Liver (tissue), 9 donors: ENCODE measurements around the gene ICAM3. TPM values are rescaled to one million over a fixed set of nuclear protein-coding genes. Genes with fewer than 3 reads are reported as not detected.

Source experiments
- DNase-seq: peaks from one replicate; pipeline ENCODE4 v3.0.0-alpha.2; 2017; ENCODE audit warnings: low spot score
- H3K27ac ChIP-seq, 2 donors: one replicate each; pipeline ENCODE4 v1.7.0; 2013; ENCODE audit warnings: inconsistent platforms in 2 of 2, low read length in 2 of 2, control low read depth in 1 of 2, low read depth in 1 of 2, mild to moderate bottlenecking in 1 of 2
- H3K27me3 ChIP-seq, 4 donors: one replicate each; pipeline versions ENCODE4 v1.6.1 to v1.7.0; 2013; ENCODE audit warnings: low read length in 3 of 4, inconsistent platforms in 1 of 4, mild to moderate bottlenecking in 1 of 4, moderate library complexity in 1 of 4; ENCODE audit not compliant: control insufficient read depth in 4 of 4, insufficient read depth in 4 of 4
- H3K36me3 ChIP-seq, 4 donors: one replicate each; pipeline versions ENCODE4 v1.6.1 to v1.7.0; 2013; ENCODE audit warnings: low read length in 3 of 4, mild to moderate bottlenecking in 3 of 4, low read depth in 1 of 4, moderate library complexity in 1 of 4; ENCODE audit not compliant: control insufficient read depth in 4 of 4, insufficient read depth in 3 of 4
- H3K4me1 ChIP-seq, 4 donors: one replicate each; pipeline versions ENCODE4 v1.6.1 to v1.7.0; 2013; ENCODE audit warnings: low read length in 3 of 4, mild to moderate bottlenecking in 3 of 4, moderate library complexity in 1 of 4; ENCODE audit not compliant: control insufficient read depth in 4 of 4, insufficient read depth in 4 of 4
- H3K4me3 ChIP-seq, 3 donors: one replicate each; pipeline versions ENCODE4 v1.6.1 to v1.7.0; 2013; ENCODE audit warnings: low read length in 3 of 3, control low read depth in 1 of 3, low read depth in 1 of 3, mild to moderate bottlenecking in 1 of 3
- H3K9ac ChIP-seq, 2 donors: one replicate each; pipeline ENCODE4 v1.7.0; 2013; ENCODE audit warnings: low read length in 2 of 2, mild to moderate bottlenecking in 2 of 2, moderate library complexity in 2 of 2, control low read depth in 1 of 2, low read depth in 1 of 2
- H3K9me3 ChIP-seq, 4 donors: one replicate each; pipeline versions ENCODE4 v1.6.1 to v1.7.0; 2013; ENCODE audit warnings: low read length in 3 of 4; ENCODE audit not compliant: control insufficient read depth in 4 of 4
- ATF3 ChIP-seq: IDR thresholded peaks from 2 replicates; pipeline ENCODE4 v1.6.1; 2016; ENCODE audit warnings: antibody characterized with exemption
- CTCF ChIP-seq: fragments of 150-350 bp; IDR thresholded peaks from 2 replicates; pipeline ENCODE4 v1.5.1; 2017; ENCODE audit warnings: improper control_type of control experiment, low read depth, low read length; ENCODE audit not compliant: missing input control
- EGR1 ChIP-seq, 2 donors: IDR thresholded peaks; 2 replicates each; pipeline ENCODE4 v1.6.1; 2016 to 2018; ENCODE audit warnings: antibody characterized with exemption in 2 of 2, low read depth in 2 of 2
- FOXA1 ChIP-seq: IDR thresholded peaks from 2 replicates; pipeline ENCODE4 v1.6.1; 2016; ENCODE audit warnings: antibody characterized with exemption
- FOXA2 ChIP-seq: IDR thresholded peaks from 2 replicates; pipeline ENCODE4 v1.6.1; 2016; ENCODE audit warnings: antibody characterized with exemption
- GABPA ChIP-seq, 2 donors: IDR thresholded peaks in 1 of 2; conservative IDR thresholded peaks in 1 of 2; 2 replicates each; pipeline ENCODE4 v1.6.1; 2016; ENCODE audit warnings: antibody characterized with exemption in 2 of 2, mild to moderate bottlenecking in 1 of 2, moderate library complexity in 1 of 2
- HNF4A ChIP-seq, 2 donors: conservative IDR thresholded peaks; 2 replicates each; pipeline ENCODE4 v1.6.1; 2016; ENCODE audit warnings: antibody characterized with exemption in 2 of 2, mild to moderate bottlenecking in 2 of 2
- HNF4G ChIP-seq: IDR thresholded peaks from 2 replicates; pipeline ENCODE4 v1.6.1; 2016; ENCODE audit warnings: antibody characterized with exemption
- JUND ChIP-seq, 2 donors: IDR thresholded peaks; 2 replicates each; pipeline ENCODE4 v1.6.1; 2016; ENCODE audit warnings: antibody characterized with exemption in 2 of 2
- MAX ChIP-seq: IDR thresholded peaks from 2 replicates; pipeline ENCODE4 v1.6.1; 2016; ENCODE audit warnings: antibody characterized with exemption
- NR2F2 ChIP-seq: IDR thresholded peaks from 2 replicates; pipeline ENCODE4 v1.6.1; 2016; ENCODE audit warnings: antibody characterized with exemption
- RAD21 ChIP-seq, 2 donors: IDR thresholded peaks; 2 replicates each; pipeline ENCODE4 v1.6.1; 2016; ENCODE audit warnings: antibody characterized with exemption in 2 of 2, mild to moderate bottlenecking in 2 of 2
- REST ChIP-seq: IDR thresholded peaks from 2 replicates; pipeline ENCODE4 v1.6.1; 2016; ENCODE audit warnings: antibody characterized with exemption, mild to moderate bottlenecking
- RXRA ChIP-seq, 2 donors: IDR thresholded peaks; 2 replicates each; pipeline ENCODE4 v1.6.1; 2017 to 2018; ENCODE audit warnings: antibody characterized with exemption in 2 of 2, mild to moderate bottlenecking in 1 of 2
- SP1 ChIP-seq: IDR thresholded peaks from 2 replicates; pipeline ENCODE4 v1.6.1; 2018; ENCODE audit warnings: antibody characterized with exemption, mild to moderate bottlenecking
- TAF1 ChIP-seq: conservative IDR thresholded peaks from 2 replicates; pipeline ENCODE4 v1.6.1; 2016; ENCODE audit warnings: antibody characterized with exemption, mild to moderate bottlenecking
- YY1 ChIP-seq: IDR thresholded peaks from 2 replicates; pipeline ENCODE4 v1.6.1; 2016; ENCODE audit warnings: antibody characterized with exemption, mild to moderate bottlenecking
- ZBTB33 ChIP-seq: IDR thresholded peaks from 2 replicates; pipeline ENCODE4 v1.6.1; 2016; ENCODE audit warnings: antibody characterized with exemption
- WGBS: extraction: QIAGEN DNeasy Blood & Tissue Kit; methylation state at CpG from one replicate; pipeline ENCODE4 v1.1.7; 2013; 5-methylcytosine and 5-hydroxymethylcytosine counted together
- polyA plus RNA-seq, 2 donors: library from polyadenylated mRNA; stranded (reverse) in 1 of 2; unstranded in 1 of 2; fragments of 200-250 nt in 1 of 2; fragments of >200 nt in 1 of 2; fragmentation: Nextera tagmentation in 1 of 2; extraction: Ambion mirVana in 1 of 2; gene quantifications; one replicate each; pipeline versions ENCODE4 v1.2.1 to v1.2.3, GENCODE V29; 2013 to 2015
- total RNA-seq, 2 donors: library from RNA; depleted of rRNA; stranded (reverse); fragments of >200 nt; gene quantifications; one replicate each; pipeline ENCODE4 v1.2.3, GENCODE V29; 2014
- donor health status: healthy.
- donor health status: healthy.
- donor health status: healthy.
- donor health status: healthy.
- donor health status: healthy.

ICAM3 gene
- total and polyA plus RNA-seq, 4 donors: 15.9 to 62.8 (median 21.0) TPM

GRCh38 chr19:10328558-10329429, 10.6 kb downstream of the ICAM3 start:
- H3K27ac ChIP-seq: no peak overlapping the region
- H3K27me3 ChIP-seq: no peaks in the 10 kb centered on the region
- H3K36me3 ChIP-seq: peaks cover 11 to 48% (median 20%) of the 10 kb centered on the region in 4 donors
- no peak overlapping the region for H3K9ac ChIP-seq
- no peak overlapping the region for H3K4me3 ChIP-seq
- TF ChIP-seq ZBTB33 (no peak), GABPA (IDR thresholded peaks at IDR 0.05 in 1 of 2, conservative IDR thresholded peaks at IDR 0.05 in 1 of 2) (no peak), REST (no peak), EGR1 (IDR thresholded peaks at IDR 0.05; ENCODE audit: low read depth in 2 of 2) (no peak), NR2F2 (no peak), RXRA (IDR thresholded peaks at IDR 0.05) (no peak), TAF1 (no peak), ATF3 (no peak), HNF4A (conservative IDR thresholded peaks at IDR 0.05) (no peak), YY1 (no peak), FOXA2 (no peak), JUND (IDR thresholded peaks at IDR 0.05) (no peak), CTCF (no peak), HNF4G (no peak), MAX (no peak), RAD21 (IDR thresholded peaks at IDR 0.05) (no peak), FOXA1 (no peak), SP1 (no peak)
- WGBS: 97% methylated on average over 41 of the region's 41 CpGs
- DNase-seq: no peak
- H3K9me3 ChIP-seq: no peaks in the 10 kb centered on the region
- peaks cover 3 to 27% (median 21%) of the 10 kb centered on the region in 4 donors for H3K4me1 ChIP-seq
